Activated CD4-positive, alpha-beta memory T cell treated with anti-CD3 and anti-CD28 coated beads, Interleukin-2, amount 10 ng/mL, durations not matched to agents 7 days and 5 days (primary cell): ENCODE results near the gene CASP7. TPM values are rescaled to one million over a fixed set of nuclear protein-coding genes. Genes with fewer than 3 reads are reported as not detected.

Experiments
- CTCF ChIA-PET: fragments of 350-600 bp; sonication (Branson Sonifier 250); formaldehyde crosslinking; loops from one replicate; lab custom pipeline; 2021; ENCODE audit warnings: antibody characterized with exemption, inconsistent platforms; lab: Charles Lee
- POLR2A ChIA-PET: fragments of 350-600 bp; sonication (Branson Sonifier 250); formaldehyde crosslinking; loops from one replicate; lab custom pipeline; 2021; ENCODE audit warnings: antibody characterized with exemption; lab: Charles Lee
- DNase-seq: peaks from one replicate; pipeline ENCODE4 v3.0.0-alpha.2; 2020
- H3K27ac Mint-ChIP-seq: one replicate; pipeline ENCODE4 v1.8.0; 2021; ENCODE audit warnings: mild to moderate bottlenecking, mixed read lengths
- H3K27me3 Mint-ChIP-seq: one replicate; pipeline ENCODE4 v1.8.0; 2021; ENCODE audit warnings: mixed read lengths
- H3K36me3 Mint-ChIP-seq: one replicate; pipeline ENCODE4 v1.8.0; 2021; ENCODE audit warnings: low read depth, mixed read lengths
- H3K4me1 Mint-ChIP-seq: one replicate; pipeline ENCODE4 v1.8.0; 2021; ENCODE audit warnings: mixed read lengths
- H3K4me3 Mint-ChIP-seq: one replicate; pipeline ENCODE4 v1.8.0; 2021; ENCODE audit warnings: mild to moderate bottlenecking, mixed read lengths
- H3K9me3 Mint-ChIP-seq: one replicate; pipeline ENCODE4 v1.8.0; 2021; ENCODE audit warnings: mixed read lengths
- total RNA-seq, 2 experiments: library from RNA; stranded (reverse); gene quantifications; one replicate each; pipeline ENCODE4 v1.2.3, GENCODE V29; 2021

The CASP7 gene
- total RNA-seq, 2 experiments from 2014 or later, result 39.0 to 39.3 TPM

DNA sequence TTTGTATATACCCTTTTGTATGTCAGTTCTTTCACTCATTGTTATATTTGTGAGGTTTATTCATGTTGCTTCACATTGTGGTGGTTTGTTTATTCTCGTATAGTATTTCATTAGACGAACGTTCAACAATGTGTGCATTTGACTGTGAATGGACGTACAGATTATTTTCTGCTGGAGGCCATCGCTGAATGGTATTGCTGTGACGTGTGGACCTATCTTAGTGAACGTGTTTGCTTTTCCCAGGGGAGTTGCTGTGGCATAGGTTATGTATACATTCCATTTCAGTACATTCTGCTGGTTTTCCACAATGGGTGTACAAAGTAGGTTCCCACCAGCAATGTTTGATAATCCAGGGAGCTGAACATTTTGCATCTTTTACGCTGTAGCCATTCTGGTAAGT is 40.7 kb downstream of the CASP7 start:
- H3K36me3 Mint-ChIP-seq, result peaks cover 75% of the 10 kb centered on the region
- POLR2A ChIA-PET, result no interaction called here

DNA sequence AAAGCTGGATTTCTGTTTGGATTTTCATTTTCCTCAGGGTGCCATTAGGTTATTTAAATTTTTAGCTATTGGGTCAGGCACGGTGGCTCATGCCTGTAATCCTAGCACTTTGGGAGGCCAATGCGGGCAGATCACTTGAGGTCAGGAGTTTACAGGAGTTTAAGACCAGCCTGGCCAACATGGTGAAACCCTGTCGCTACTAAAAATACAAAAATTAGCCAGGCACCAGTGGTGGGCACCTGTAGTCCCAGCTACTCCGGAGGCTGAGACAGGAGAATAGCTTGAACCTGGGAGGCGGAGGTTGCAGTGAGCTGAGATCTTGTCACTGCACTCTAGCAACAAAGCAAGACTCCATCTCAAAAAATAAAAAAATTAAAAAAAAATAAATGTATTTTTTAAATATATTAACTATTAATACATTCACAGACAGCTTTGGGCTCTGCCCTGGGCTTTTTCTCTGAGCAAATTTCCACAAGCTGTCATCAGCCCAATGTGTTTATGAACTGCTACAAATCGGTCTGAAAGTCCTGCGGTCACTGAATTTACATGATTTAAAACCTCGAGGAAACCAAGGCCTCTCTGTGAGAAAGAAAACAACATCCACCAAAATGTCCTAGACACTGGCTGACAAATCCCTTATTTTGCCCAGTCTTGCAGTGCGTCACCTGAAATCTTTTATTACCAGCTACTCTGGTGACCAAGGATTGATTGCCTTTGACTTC is 52.6 kb downstream of the CASP7 start:
- Mint-ChIP-seq H3K4me3 (no peak overlapping the region), H3K36me3 (peaks cover 41% of the 10 kb centered on the region), H3K4me1 (no peaks in the 10 kb centered on the region), H3K27me3 (no peaks in the 10 kb centered on the region), H3K27ac (no peak overlapping the region), H3K9me3 (no peaks in the 10 kb centered on the region)
- ChIA-PET CTCF (interaction anchor here (0.6 kb wide), 1 partner anchor 96 kb away, joined by 3 read pairs; no protein-coding TSS in a partner anchor), POLR2A (no interaction called here)
- no peak for DNase-seq

More for the DNA sequence above, 40.7 kb downstream of the CASP7 start:
- CTCF ChIA-PET, result interaction anchor here (1.0 kb wide), 1 partner anchor 15 kb away, joined by 3 read pairs; no protein-coding TSS in a partner anchor
- no peak for DNase-seq
- H3K27ac Mint-ChIP-seq, result no peak overlapping the region
- no peaks in the 10 kb centered on the region for H3K27me3 Mint-ChIP-seq
- no peak overlapping the region for H3K4me3 Mint-ChIP-seq
- peaks cover 2% of the 10 kb centered on the region for H3K9me3 Mint-ChIP-seq
- H3K4me1 Mint-ChIP-seq, result no peaks in the 10 kb centered on the region

DNA sequence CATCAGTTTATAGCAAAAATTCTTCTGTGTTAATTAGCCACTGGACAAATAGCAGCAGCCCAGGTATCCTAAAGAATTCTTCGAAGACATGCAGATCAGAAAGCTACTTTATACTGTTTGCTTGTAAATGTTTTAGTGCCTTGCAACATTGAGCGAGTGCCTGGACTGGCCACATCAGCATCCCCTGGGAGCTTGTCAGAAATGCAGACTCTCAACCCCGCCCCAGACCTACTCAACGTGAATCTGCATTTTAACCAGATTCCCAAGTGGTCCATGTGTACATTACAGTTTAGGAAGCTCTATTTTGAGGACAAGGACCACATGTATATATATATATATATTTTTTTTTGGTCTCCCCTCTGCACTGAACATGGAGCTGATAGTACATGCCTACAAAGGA is 53.3 kb downstream of the CASP7 start:
- CTCF ChIA-PET, result interaction anchor here (0.6 kb wide), 1 partner anchor 96 kb away, joined by 3 read pairs; no protein-coding TSS in a partner anchor
- Mint-ChIP-seq H3K4me3 (no peak overlapping the region), H3K36me3 (peaks cover 37% of the 10 kb centered on the region), H3K4me1 (no peaks in the 10 kb centered on the region), H3K27ac (no peak overlapping the region), H3K9me3 (no peaks in the 10 kb centered on the region), H3K27me3 (no peaks in the 10 kb centered on the region)
- POLR2A ChIA-PET, result no interaction called here
- no peak for DNase-seq

DNA sequence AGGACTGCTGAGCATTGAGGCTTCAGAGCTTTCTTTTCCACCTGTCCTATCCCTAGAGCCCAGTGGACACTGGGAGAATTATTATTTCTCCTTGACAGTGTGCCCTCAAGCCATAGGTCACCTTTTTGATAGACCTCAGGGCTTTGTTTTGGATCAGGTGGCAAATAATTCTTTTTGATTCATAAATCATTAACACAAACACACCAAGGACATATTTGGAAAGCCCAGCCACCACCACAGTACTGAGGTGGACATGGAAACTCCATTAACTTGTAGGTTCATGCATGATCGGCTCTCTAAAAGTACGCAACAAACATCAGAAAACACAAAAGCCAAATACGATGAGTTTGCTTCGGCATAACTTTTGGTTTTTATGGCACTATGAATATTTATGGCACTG is 53.9 kb downstream of the CASP7 start:
- DNase-seq, result no peak
- Mint-ChIP-seq H3K9me3 (no peaks in the 10 kb centered on the region), H3K4me3 (no peak overlapping the region), H3K4me1 (no peaks in the 10 kb centered on the region), H3K27me3 (no peaks in the 10 kb centered on the region), H3K27ac (no peak overlapping the region), H3K36me3 (peaks cover 30% of the 10 kb centered on the region)
- ChIA-PET POLR2A (no interaction called here), CTCF (no interaction called here)

GRCh38 chr10:113735913-113736312 is 56.2 kb downstream of the CASP7 start:
- POLR2A ChIA-PET, result no interaction called here
- CTCF ChIA-PET, result no interaction called here
- H3K27ac Mint-ChIP-seq, result no peak overlapping the region
- H3K36me3 Mint-ChIP-seq, result peaks cover 12% of the 10 kb centered on the region
- DNase-seq, result no peak
- no peak overlapping the region for H3K4me3 Mint-ChIP-seq
- peaks cover 2% of the 10 kb centered on the region for H3K27me3 Mint-ChIP-seq
- no peaks in the 10 kb centered on the region for H3K9me3 Mint-ChIP-seq
- H3K4me1 Mint-ChIP-seq, result no peaks in the 10 kb centered on the region

GRCh38 chr10:113736576-113736975 is 56.9 kb downstream of the CASP7 start:
- Mint-ChIP-seq H3K4me3 (no peak overlapping the region), H3K27me3 (peaks cover 2% of the 10 kb centered on the region), H3K36me3 (peaks cover 12% of the 10 kb centered on the region), H3K4me1 (no peaks in the 10 kb centered on the region), H3K27ac (no peak overlapping the region), H3K9me3 (no peaks in the 10 kb centered on the region)
- no peak for DNase-seq
- CTCF ChIA-PET, result no interaction called here
- POLR2A ChIA-PET, result no interaction called here

DNA sequence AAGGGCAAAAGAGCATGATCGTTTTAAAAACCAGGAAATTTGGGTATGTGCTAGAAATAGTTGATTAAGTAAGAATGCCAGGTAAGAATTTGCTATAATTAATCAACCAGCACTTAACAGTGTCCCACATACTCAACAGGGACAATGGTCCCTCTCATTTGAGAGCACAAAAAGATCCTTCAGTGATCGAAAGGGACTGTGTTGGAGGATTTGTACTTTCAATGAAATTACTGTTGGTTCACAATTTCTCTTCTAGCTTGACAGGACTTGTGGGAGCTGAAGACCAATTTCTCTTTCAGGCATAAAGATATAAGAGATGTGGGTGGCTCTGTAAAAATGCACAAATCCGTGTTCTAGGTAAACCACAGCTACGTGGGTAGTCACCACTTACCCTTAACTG is 59.3 kb downstream of the CASP7 start:
- DNase-seq, result no peak
- CTCF ChIA-PET, result no interaction called here
- peaks cover 4% of the 10 kb centered on the region for H3K36me3 Mint-ChIP-seq

DNA sequence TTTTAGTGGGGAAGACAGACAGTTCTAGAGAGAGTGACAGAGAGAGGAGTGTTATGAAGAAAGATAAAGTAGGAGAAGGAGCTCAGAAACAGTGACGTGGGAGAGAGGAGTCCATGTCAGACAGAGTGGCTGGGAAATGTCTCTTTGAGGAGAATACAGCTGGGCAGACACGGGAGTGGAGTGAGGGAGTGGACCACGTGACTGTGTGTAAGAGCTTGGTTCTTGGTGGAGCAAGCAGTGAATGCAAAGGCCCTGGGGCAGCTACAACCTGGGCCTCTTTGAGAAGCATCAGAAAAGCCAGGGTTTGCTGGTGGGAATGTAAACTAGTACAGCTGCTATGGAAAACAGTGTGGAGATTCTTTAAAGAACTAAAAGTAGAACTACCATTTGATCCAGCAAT is 59.9 kb downstream of the CASP7 start:
- CTCF ChIA-PET, result interaction anchor here (0.6 kb wide), 1 partner anchor 350 kb away, joined by 4 read pairs; no protein-coding TSS in a partner anchor

More for the DNA sequence above, 59.3 kb downstream of the CASP7 start:
- peaks cover 2% of the 10 kb centered on the region for H3K27me3 Mint-ChIP-seq
- no peaks in the 10 kb centered on the region for H3K9me3 Mint-ChIP-seq
- H3K4me3 Mint-ChIP-seq, result no peak overlapping the region
- POLR2A ChIA-PET, result no interaction called here
- H3K4me1 Mint-ChIP-seq, result no peaks in the 10 kb centered on the region
- no peak overlapping the region for H3K27ac Mint-ChIP-seq

GRCh38 chr10:113740850-113741249 is 61.1 kb downstream of the CASP7 start:
- Mint-ChIP-seq H3K4me3 (no peak overlapping the region), H3K27me3 (peaks cover 2% of the 10 kb centered on the region), H3K27ac (no peak overlapping the region), H3K4me1 (no peaks in the 10 kb centered on the region), H3K36me3 (no peaks in the 10 kb centered on the region), H3K9me3 (no peaks in the 10 kb centered on the region)
- ChIA-PET POLR2A (no interaction called here), CTCF (no interaction called here)
- DNase-seq, result no peak

More for the DNA sequence above, 59.9 kb downstream of the CASP7 start:
- peaks cover 2% of the 10 kb centered on the region for H3K27me3 Mint-ChIP-seq
- no peaks in the 10 kb centered on the region for H3K36me3 Mint-ChIP-seq
- POLR2A ChIA-PET, result no interaction called here
- no peak overlapping the region for H3K27ac Mint-ChIP-seq
- no peaks in the 10 kb centered on the region for H3K4me1 Mint-ChIP-seq
- H3K4me3 Mint-ChIP-seq, result no peak overlapping the region
- H3K9me3 Mint-ChIP-seq, result no peaks in the 10 kb centered on the region
- DNase-seq, result no peak

- ChIA-PET POLR2A (no interaction called here), CTCF (no interaction called here)
- H3K4me3 Mint-ChIP-seq, result no peak overlapping the region
- peaks cover 6% of the 10 kb centered on the region for H3K27me3 Mint-ChIP-seq
- no peak overlapping the region for H3K27ac Mint-ChIP-seq
- no peaks in the 10 kb centered on the region for H3K36me3 Mint-ChIP-seq
- H3K4me1 Mint-ChIP-seq, result no peaks in the 10 kb centered on the region
- DNase-seq, result no peak
- H3K9me3 Mint-ChIP-seq, result no peaks in the 10 kb centered on the region
Measured at GRCh38 chr10:113742466-113742865, 62.8 kb downstream of the CASP7 start.

GRCh38 chr10:113743594-113743993 is 63.9 kb downstream of the CASP7 start:
- POLR2A ChIA-PET, result no interaction called here
- H3K4me3 Mint-ChIP-seq, result no peak overlapping the region
- CTCF ChIA-PET, result no interaction called here
- H3K36me3 Mint-ChIP-seq, result no peaks in the 10 kb centered on the region
- H3K9me3 Mint-ChIP-seq, result no peaks in the 10 kb centered on the region
- no peak overlapping the region for H3K27ac Mint-ChIP-seq
- H3K27me3 Mint-ChIP-seq, result peaks cover 6% of the 10 kb centered on the region
- no peaks in the 10 kb centered on the region for H3K4me1 Mint-ChIP-seq
- no peak for DNase-seq

GRCh38 chr10:113745374-113745773 is 65.7 kb downstream of the CASP7 start:
- H3K4me1 Mint-ChIP-seq, result no peaks in the 10 kb centered on the region
- no peaks in the 10 kb centered on the region for H3K9me3 Mint-ChIP-seq
- peaks cover 5% of the 10 kb centered on the region for H3K27me3 Mint-ChIP-seq
- H3K27ac Mint-ChIP-seq, result no peak overlapping the region
- POLR2A ChIA-PET, result no interaction called here
- DNase-seq, result no peak
- CTCF ChIA-PET, result no interaction called here
- H3K4me3 Mint-ChIP-seq, result no peak overlapping the region
- no peaks in the 10 kb centered on the region for H3K36me3 Mint-ChIP-seq

DNA sequence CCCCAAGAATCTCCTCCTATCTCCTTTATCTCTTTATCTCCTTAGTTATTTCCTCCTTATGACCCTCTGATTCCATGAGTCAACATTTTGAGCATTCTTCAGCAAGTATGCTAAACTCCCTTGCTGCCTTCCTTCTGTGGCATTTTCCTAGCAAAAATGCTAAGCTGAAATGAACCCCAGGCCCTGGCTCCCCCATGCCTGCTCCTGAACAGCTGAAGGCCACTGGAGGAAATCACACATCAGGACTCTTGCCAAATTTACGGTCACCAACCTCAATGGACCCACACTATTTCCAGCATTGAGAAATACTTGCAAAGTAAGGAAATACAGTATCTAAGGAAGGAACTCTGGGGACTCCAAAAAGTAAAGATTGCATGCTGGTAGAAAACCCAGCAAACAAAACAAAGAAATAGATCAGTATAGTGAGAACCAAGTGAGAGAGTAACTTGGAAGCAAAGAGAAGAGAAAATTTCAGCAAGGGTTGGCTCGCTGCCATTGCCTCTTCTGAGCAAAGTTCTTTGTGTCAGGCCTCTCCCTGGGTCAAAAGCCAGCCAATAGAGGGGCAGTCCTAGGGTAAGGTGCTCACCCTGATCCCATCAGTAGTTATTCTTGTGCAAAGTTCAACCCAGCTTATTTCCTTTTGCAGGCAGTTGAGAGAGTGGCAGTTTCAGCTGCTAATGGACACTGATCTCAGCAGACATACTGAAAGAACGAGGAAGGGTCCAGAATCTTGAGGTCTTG is 66.7 kb downstream of the CASP7 start:
- no peak overlapping the region for H3K27ac Mint-ChIP-seq
- H3K9me3 Mint-ChIP-seq, result no peaks in the 10 kb centered on the region
- no peaks in the 10 kb centered on the region for H3K36me3 Mint-ChIP-seq
- no peak for DNase-seq
- POLR2A ChIA-PET, result no interaction called here
- peaks cover 4% of the 10 kb centered on the region for H3K27me3 Mint-ChIP-seq
- H3K4me3 Mint-ChIP-seq, result no peak overlapping the region
- CTCF ChIA-PET, result interaction anchor here (1.5 kb wide), 1 partner anchor 21 kb away, joined by 4 read pairs; no protein-coding TSS in a partner anchor
- no peaks in the 10 kb centered on the region for H3K4me1 Mint-ChIP-seq
